Esophagus squamous epithelium (tissue), 5 donors: ENCODE measurements around the gene ARFGAP1. TPM values are rescaled to one million over a fixed set of nuclear protein-coding genes. Genes with fewer than 3 reads are reported as not detected.

Source experiments
- DNase-seq: peaks from one replicate; lab custom pipeline; 2025; lab: John Stamatoyannopoulos, UW
- H3K27ac ChIP-seq, 4 donors: fragments of 200-600 bp; sonication (generic); one replicate each; pipeline ENCODE4 v1.5.1; 2016 to 2019; ENCODE audit warnings: mild to moderate bottlenecking in 1 of 4
- H3K27me3 ChIP-seq, 4 donors: fragments of 200-600 bp; sonication (generic); 1 replicate in 3 of 4; 2 replicates in 1 of 4; pipeline versions ENCODE4 v1.5.1 to v1.6.0; 2017 to 2021; ENCODE audit warnings: antibody characterized with exemption in 1 of 4
- H3K36me3 ChIP-seq, 3 donors: fragments of 200-600 bp; sonication (generic); one replicate each; pipeline ENCODE4 v1.5.1; 2016 to 2019
- H3K4me1 ChIP-seq, 3 donors: fragments of 200-600 bp; sonication (generic); one replicate each; pipeline ENCODE4 v1.5.1; 2017 to 2019
- H3K4me3 ChIP-seq, 4 donors: fragments of 200-600 bp; sonication (generic); 1 replicate in 3 of 4; 2 replicates in 1 of 4; pipeline ENCODE4 v1.5.1; 2016 to 2019; ENCODE audit warnings: mild to moderate bottlenecking in 2 of 4, moderate library complexity in 1 of 4
- H3K9me3 ChIP-seq, 3 donors: fragments of 200-600 bp; sonication (generic); one replicate each; pipeline ENCODE4 v1.5.1; 2016 to 2019
- POLR2A ChIP-seq, 4 donors: fragments of 450-650 bp; IDR thresholded peaks; one replicate each; pipeline ENCODE4 v1.6.1; 2017; ENCODE audit warnings: antibody characterized with exemption in 4 of 4, mild to moderate bottlenecking in 4 of 4, moderate library complexity in 3 of 4
- WGBS, 2 donors: methylation state at CpG; one replicate each; pipeline ENCODE4 v1.1.5; 2018; 5-methylcytosine and 5-hydroxymethylcytosine counted together
- intact Hi-C: fragments of 100-400 bp; cut with DNase I; formaldehyde crosslinking; loops from one replicate; pipeline ENCODE4 v1.15.0; 2022
- total RNA-seq, 4 donors: library from RNA; depleted of rRNA; stranded (reverse); fragments of >200 nt; gene quantifications; one replicate each; pipeline ENCODE4 v1.1.0, GENCODE V29; 2016
- TF ChIP-seq, protein P1 (sequence below), 6 experiments: fragments of 450-650 bp in 4 of 6; fragments of 200-600 bp in 2 of 6; sonication (generic) in 2 of 6; IDR thresholded peaks; one replicate each; pipeline ENCODE4 v1.5.1; 2016 to 2019; ENCODE audit warnings: antibody characterized with exemption in 6 of 6, mild to moderate bottlenecking in 4 of 6, moderate library complexity in 4 of 6
- donor health status: DM: yes; HTN: yes; CAD: no.

ARFGAP1 gene
- total RNA-seq, 4 donors from 2014 or later, result 18.4 to 37.4 (median 30.7) TPM

DNA sequence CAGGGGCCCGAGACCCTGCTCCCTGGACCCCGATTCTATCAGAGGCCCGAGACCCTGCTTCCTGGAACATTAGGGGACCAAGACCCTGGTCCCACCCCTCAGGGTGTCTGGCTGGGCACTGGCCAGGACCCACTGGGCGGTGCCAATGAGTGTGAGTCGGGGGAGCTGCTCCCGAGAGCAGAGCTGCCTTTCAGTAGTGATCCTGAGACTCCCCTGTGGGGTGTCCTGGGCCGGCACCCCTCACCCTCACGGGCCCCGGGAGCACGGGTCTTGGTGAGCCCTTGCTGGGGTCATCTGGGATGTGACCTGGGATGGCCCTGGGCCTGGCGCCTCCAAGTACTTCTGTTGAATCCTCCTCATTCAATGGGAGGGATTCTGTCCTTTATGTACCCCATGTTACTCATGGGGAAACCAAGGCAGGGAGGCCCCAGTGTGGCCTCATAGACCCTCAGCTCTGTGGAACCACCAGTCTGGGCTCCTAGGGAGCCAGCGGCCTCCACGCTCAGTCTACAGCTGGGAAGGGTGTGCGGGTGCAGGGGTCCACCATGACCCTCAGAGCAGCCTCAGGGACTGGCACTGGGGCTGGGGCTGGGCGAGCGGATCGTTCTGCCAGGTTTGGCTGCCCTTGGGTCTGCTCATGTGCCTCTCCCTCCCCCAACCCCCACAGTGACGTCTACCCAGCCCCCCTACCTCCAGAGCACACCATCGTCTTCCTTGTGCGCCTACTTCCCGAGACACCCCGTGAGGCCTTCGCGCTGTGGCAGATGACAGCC is 46.0 kb downstream of the ARFGAP1 start:
- no peaks in the 10 kb centered on the region for H3K9me3 ChIP-seq
- no peak for DNase-seq
- no peak for TF ChIP-seq POLR2A (IDR thresholded peaks at IDR 0.05)
- TF ChIP-seq, protein P1, sequence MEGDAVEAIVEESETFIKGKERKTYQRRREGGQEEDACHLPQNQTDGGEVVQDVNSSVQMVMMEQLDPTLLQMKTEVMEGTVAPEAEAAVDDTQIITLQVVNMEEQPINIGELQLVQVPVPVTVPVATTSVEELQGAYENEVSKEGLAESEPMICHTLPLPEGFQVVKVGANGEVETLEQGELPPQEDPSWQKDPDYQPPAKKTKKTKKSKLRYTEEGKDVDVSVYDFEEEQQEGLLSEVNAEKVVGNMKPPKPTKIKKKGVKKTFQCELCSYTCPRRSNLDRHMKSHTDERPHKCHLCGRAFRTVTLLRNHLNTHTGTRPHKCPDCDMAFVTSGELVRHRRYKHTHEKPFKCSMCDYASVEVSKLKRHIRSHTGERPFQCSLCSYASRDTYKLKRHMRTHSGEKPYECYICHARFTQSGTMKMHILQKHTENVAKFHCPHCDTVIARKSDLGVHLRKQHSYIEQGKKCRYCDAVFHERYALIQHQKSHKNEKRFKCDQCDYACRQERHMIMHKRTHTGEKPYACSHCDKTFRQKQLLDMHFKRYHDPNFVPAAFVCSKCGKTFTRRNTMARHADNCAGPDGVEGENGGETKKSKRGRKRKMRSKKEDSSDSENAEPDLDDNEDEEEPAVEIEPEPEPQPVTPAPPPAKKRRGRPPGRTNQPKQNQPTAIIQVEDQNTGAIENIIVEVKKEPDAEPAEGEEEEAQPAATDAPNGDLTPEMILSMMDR (IDR thresholded peaks at IDR 0.05), result no peak
- WGBS, 2 donors, result 80 to 100% methylated on average over 1 to 2 of the region's 24 CpGs
- intact Hi-C loops, result no loop called here
- H3K27ac ChIP-seq, result no peak overlapping the region
- H3K36me3 ChIP-seq, result no peaks in the 10 kb centered on the region
- H3K27me3 ChIP-seq, result peaks cover 0 to 85% (median 0%) of the 10 kb centered on the region in 4 donors
- H3K4me1 ChIP-seq, result peaks cover 0 to 6% (median 0%) of the 10 kb centered on the region in 3 donors
- H3K4me3 ChIP-seq, result no peak overlapping the region

- Histone ChIP-seq H3K9me3 (no peaks in the 10 kb centered on the region), H3K27me3 (peaks cover 0 to 86% (median 0%) of the 10 kb centered on the region in 4 donors), H3K27ac (no peak overlapping the region), H3K4me3 (no peak overlapping the region), H3K36me3 (no peaks in the 10 kb centered on the region), H3K4me1 (peaks cover 0 to 6% (median 0%) of the 10 kb centered on the region in 3 donors)
- DNase-seq, result no peak
- intact Hi-C loops, result no loop called here
- TF ChIP-seq, protein P1 (IDR thresholded peaks at IDR 0.05), result no peak
- TF ChIP-seq POLR2A (IDR thresholded peaks at IDR 0.05), result no peak
- 73 to 79% methylated on average over 3 to 6 of the region's 25 CpGs for WGBS, 2 donors
These were observed 46.8 kb downstream of the ARFGAP1 start for GRCh38 chr20:63319164-63320040.

DNA sequence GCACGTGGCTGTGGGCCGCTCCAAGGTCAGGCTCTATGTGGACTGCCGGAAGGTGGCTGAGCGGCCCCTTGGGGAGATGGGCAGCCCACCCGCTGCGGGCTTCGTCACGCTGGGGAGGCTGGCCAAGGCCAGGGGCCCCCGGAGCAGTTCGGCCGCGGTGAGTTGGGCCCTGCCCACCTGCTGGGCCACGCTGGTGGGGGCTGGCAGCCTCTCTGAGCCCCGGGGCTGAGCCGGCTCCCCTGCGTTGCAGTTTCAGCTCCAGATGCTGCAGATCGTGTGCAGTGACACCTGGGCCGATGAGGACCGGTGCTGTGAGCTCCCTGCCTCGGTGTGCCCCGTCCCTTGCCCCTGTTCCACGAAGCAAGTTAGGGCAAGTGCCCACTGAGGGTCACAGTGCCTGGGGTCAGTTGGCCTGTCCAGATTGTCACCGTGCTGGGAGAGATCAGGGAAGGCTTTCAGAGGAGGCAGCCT is 47.5 kb downstream of the ARFGAP1 start:
- intact Hi-C loops, result no loop called here
- Histone ChIP-seq H3K27ac (no peak overlapping the region), H3K27me3 (peaks cover 0 to 86% (median 0%) of the 10 kb centered on the region in 4 donors), H3K36me3 (no peaks in the 10 kb centered on the region), H3K4me1 (peaks cover 0 to 6% (median 0%) of the 10 kb centered on the region in 3 donors), H3K4me3 (no peak overlapping the region), H3K9me3 (no peaks in the 10 kb centered on the region)
- WGBS, 2 donors, result no CpG with 5 or more reads among the region's 23 CpGs
- TF ChIP-seq, protein P1 (IDR thresholded peaks at IDR 0.05), result no peak
- no peak for DNase-seq

DNA sequence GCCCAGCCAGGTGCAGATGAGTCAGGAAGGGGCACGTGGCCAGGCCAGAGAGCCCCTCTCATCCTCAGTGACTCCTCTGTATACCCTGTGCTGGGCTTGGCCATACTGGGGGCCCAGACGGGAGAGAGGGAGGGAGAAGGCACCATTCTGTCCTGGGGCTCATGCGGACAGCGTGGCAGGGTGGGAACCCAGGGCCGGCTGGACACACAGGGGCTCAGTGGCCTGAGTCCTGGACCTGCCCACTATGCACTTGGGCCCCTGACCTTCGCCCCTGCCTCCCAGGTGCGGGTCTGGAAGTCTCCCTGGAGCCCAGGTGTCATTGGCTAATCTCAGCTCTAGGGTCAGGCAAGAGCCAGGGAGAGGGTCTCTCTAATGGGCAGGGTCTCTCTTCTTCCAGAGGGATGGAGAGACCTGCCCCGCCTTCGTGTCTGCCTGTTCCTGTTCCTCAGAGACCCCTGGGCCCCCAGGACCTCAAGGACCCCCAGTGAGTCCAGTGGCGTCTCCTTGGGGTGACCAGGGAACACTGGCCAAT is 48.1 kb downstream of the ARFGAP1 start:
- WGBS, 2 donors, result 8 to 93% methylated on average over 2 to 3 of the region's 10 CpGs
- Histone ChIP-seq H3K27me3 (peaks cover 0 to 86% (median 0%) of the 10 kb centered on the region in 4 donors), H3K4me3 (no peak overlapping the region), H3K27ac (no peak overlapping the region), H3K9me3 (no peaks in the 10 kb centered on the region), H3K4me1 (peaks cover 0 to 6% (median 0%) of the 10 kb centered on the region in 3 donors), H3K36me3 (no peaks in the 10 kb centered on the region)
- no peak for DNase-seq
- TF ChIP-seq POLR2A (IDR thresholded peaks at IDR 0.05), result no peak
- TF ChIP-seq, protein P1 (IDR thresholded peaks at IDR 0.05), result no peak
- intact Hi-C loops, result no loop called here
